ENCODE measurements around the gene TTC31.
"Not testable (repeated sequence)": the region's sequence is repeated elsewhere in the genome, so short reads cannot be mapped to it uniquely, and the experiment has no call there.

TTC31 gene

DNA sequence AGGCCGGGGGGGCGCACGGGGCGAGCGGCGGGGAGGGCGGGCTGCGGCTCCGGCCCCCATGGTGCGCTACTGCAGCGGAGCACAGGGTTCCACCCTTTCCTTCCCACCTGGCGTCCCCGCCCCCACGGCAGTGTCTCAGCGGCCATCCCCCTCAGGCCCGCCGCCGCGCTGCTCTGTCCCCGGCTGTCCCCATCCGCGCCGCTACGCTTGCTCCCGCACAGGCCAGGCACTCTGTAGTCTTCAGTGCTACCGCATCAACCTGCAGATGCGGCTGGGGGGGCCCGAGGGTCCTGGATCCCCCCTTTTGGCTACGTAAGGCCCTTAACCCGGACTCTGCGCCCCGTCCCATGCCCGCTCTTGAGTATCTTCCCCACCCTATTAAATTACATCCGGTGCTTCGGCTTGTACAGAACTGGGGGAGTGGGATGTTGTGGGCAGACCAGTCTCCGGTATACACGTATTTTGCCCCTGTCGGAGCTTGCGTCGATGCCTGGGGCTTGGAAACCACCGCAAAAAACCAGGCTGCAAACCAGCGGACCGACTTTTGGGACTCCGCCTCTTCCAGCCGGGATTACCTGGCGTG, 25.2 kb upstream of the TTC31 start:
- H3K9me3 ChIP-seq (ENCODE audit: control insufficient read depth, low read length) = no peaks in the 10 kb centered on the region
- peak overlapping the region; percentile 75 for H3K4me3 ChIP-seq (ENCODE audit: insufficient read depth, low read depth, low read length)
- H3K4me1 ChIP-seq (ENCODE audit: control insufficient read depth, insufficient read depth, low read length) = peaks cover 12% of the 10 kb centered on the region
- peak overlapping the region; percentile 94 for H3K27ac ChIP-seq (ENCODE audit: insufficient read depth, low read depth, low read length, poor library complexity, severe bottlenecking)
- 0% methylated on average over 45 to 46 of the region's 46 CpGs for WGBS, 2 experiments
- H3K27me3 ChIP-seq (ENCODE audit: control insufficient read depth, insufficient read depth, low read length, poor library complexity, severe bottlenecking) = no peaks in the 10 kb centered on the region
- H3K36me3 ChIP-seq (ENCODE audit: control insufficient read depth, insufficient read depth, low read length) = peaks cover 8% of the 10 kb centered on the region

GRCh38 chr2:74458132-74458937, 24.5 kb upstream of the TTC31 start, which contains the start of gene WBP1:
TSS of gene WBP1 (plus strand) at chr2:74458438. CDS start at chr2:74458603, 165 bp downstream.
- H3K27me3 ChIP-seq (ENCODE audit: control insufficient read depth, insufficient read depth, low read length, poor library complexity, severe bottlenecking) = no peaks in the 10 kb centered on the region
- no peaks in the 10 kb centered on the region for H3K9me3 ChIP-seq (ENCODE audit: control insufficient read depth, low read length)
- H3K27ac ChIP-seq (ENCODE audit: insufficient read depth, low read depth, low read length, poor library complexity, severe bottlenecking) = peak within 1 kb of the TSS; percentile 94
- WGBS, 2 experiments = 0% methylated on average over 38 of the region's 38 CpGs
- peak within 1 kb of the TSS; percentile 96 for H3K4me3 ChIP-seq (ENCODE audit: insufficient read depth, low read depth, low read length)
- peaks cover 12% of the 10 kb centered on the region for H3K4me1 ChIP-seq (ENCODE audit: control insufficient read depth, insufficient read depth, low read length)
- H3K36me3 ChIP-seq (ENCODE audit: control insufficient read depth, insufficient read depth, low read length) = peaks cover 8% of the 10 kb centered on the region

GRCh38 chr2:74458938-74459363, 23.9 kb upstream of the TTC31 start:
- Histone ChIP-seq H3K9me3 (ENCODE audit: control insufficient read depth, low read length) (no peaks in the 10 kb centered on the region), H3K4me1 (ENCODE audit: control insufficient read depth, insufficient read depth, low read length) (peaks cover 12% of the 10 kb centered on the region), H3K27ac (ENCODE audit: insufficient read depth, low read depth, low read length, poor library complexity, severe bottlenecking) (no peak overlapping the region), H3K4me3 (ENCODE audit: insufficient read depth, low read depth, low read length) (peak overlapping the region; percentile 96), H3K36me3 (ENCODE audit: control insufficient read depth, insufficient read depth, low read length) (peaks cover 8% of the 10 kb centered on the region), H3K27me3 (ENCODE audit: control insufficient read depth, insufficient read depth, low read length, poor library complexity, severe bottlenecking) (no peaks in the 10 kb centered on the region)
- 3 to 14% methylated on average over 9 to 10 of the region's 10 CpGs for WGBS, 2 experiments

DNA sequence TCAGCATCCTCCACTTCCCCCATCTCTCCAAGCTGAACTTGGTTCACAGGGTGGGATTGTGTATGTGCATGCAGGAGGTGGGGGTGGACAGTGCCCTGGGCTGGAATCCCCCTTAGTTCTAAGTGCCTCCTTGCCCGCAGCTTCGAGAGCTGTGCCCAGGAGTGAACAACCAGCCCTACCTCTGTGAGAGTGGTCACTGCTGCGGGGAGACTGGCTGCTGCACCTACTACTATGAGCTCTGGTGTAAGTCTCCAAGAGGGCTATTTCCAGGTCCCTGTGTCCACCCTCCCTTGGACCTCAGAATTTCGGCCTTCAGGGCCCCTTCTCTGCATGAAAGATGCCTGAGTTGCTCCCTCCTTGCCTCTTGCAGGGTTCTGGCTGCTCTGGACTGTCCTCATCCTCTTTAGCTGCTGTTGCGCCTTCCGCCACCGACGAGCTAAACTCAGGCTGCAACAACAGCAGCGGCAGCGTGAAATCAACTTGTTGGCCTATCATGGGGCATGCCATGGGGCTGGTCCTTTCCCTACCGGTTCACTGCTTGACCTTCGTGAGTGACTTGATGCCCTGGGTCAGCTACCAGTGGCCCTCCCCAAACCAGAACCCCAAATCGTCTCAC, 23.3 kb upstream of the TTC31 start:
- H3K4me3 ChIP-seq (ENCODE audit: insufficient read depth, low read depth, low read length) = peak overlapping the region; percentile 96
- not testable (repeated sequence) for H3K27ac ChIP-seq (ENCODE audit: insufficient read depth, low read depth, low read length, poor library complexity, severe bottlenecking); H3K36me3 ChIP-seq (ENCODE audit: control insufficient read depth, insufficient read depth, low read length); H3K27me3 ChIP-seq (ENCODE audit: control insufficient read depth, insufficient read depth, low read length, poor library complexity, severe bottlenecking); H3K9me3 ChIP-seq (ENCODE audit: control insufficient read depth, low read length)
- WGBS, 2 experiments = 88 to 91% methylated on average over 13 of the region's 13 CpGs
- peaks cover 17% of the 10 kb centered on the region for H3K4me1 ChIP-seq (ENCODE audit: control insufficient read depth, insufficient read depth, low read length)

DNA sequence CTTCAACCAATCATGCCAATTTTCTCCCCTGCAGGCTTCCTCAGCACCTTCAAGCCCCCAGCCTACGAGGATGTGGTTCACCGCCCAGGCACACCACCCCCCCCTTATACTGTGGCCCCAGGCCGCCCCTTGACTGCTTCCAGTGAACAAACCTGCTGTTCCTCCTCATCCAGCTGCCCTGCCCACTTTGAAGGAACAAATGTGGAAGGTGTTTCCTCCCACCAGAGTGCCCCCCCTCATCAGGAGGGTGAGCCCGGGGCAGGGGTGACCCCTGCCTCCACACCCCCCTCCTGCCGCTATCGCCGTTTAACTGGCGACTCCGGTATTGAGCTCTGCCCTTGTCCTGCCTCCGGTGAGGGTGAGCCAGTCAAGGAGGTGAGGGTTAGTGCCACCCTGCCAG, 22.7 kb upstream of the TTC31 start:
- not testable (repeated sequence) for H3K9me3 ChIP-seq (ENCODE audit: control insufficient read depth, low read length); H3K36me3 ChIP-seq (ENCODE audit: control insufficient read depth, insufficient read depth, low read length); H3K27ac ChIP-seq (ENCODE audit: insufficient read depth, low read depth, low read length, poor library complexity, severe bottlenecking); H3K27me3 ChIP-seq (ENCODE audit: control insufficient read depth, insufficient read depth, low read length, poor library complexity, severe bottlenecking); H3K4me3 ChIP-seq (ENCODE audit: insufficient read depth, low read depth, low read length)
- 94 to 96% methylated on average over 10 of the region's 10 CpGs for WGBS, 2 experiments
- H3K4me1 ChIP-seq (ENCODE audit: control insufficient read depth, insufficient read depth, low read length) = peaks cover 17% of the 10 kb centered on the region

GRCh38 chr2:74461187-74462053, 21.5 kb upstream of the TTC31 start:
- Histone ChIP-seq H3K4me3 (ENCODE audit: insufficient read depth, low read depth, low read length) (no peak overlapping the region), H3K9me3 (ENCODE audit: control insufficient read depth, low read length) (no peaks in the 10 kb centered on the region), H3K27ac (ENCODE audit: insufficient read depth, low read depth, low read length, poor library complexity, severe bottlenecking) (no peak overlapping the region), H3K36me3 (ENCODE audit: control insufficient read depth, insufficient read depth, low read length) (peaks cover 8% of the 10 kb centered on the region), H3K4me1 (ENCODE audit: control insufficient read depth, insufficient read depth, low read length) (peaks cover 12% of the 10 kb centered on the region), H3K27me3 (ENCODE audit: control insufficient read depth, insufficient read depth, low read length, poor library complexity, severe bottlenecking) (no peaks in the 10 kb centered on the region)
- 95 to 96% methylated on average over 27 of the region's 27 CpGs for WGBS, 2 experiments

DNA sequence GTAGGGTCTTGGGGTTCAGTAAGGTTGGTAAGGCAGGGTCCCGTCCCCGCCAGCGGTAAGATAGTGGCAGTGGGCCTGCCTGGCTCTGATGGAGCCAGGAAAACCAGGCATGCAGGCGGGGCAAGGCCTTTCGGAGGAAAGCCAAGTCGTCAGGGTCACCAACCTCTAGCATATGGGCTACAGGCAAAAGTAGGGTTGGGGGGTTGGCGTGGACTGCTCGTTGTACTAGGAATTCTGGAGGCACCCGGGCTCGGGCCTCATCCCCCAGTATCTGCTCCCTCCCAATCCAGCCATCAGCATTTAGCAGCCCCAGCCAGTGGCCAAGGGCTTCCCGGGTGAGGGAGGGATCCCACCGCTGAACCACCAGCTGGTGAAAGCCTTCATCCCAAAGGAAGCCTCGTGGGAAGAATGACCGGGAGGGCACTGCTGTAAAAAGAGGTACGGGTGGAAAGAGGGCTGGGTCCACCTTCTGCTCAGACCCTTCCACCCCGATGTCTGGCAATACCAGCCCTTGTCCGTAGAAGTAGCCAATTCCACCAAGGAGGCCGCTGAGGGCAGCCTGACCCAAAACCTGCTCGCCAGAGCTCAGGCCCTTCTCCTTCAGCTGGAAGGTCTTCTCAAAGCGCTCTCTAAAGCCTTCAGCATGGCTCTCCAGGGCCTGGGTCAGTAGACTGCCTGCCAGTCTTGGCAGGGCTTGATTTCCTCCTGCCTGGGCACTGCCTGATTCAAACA, 20.7 kb upstream of the TTC31 start:
- Histone ChIP-seq H3K27me3 (ENCODE audit: control insufficient read depth, insufficient read depth, low read length, poor library complexity, severe bottlenecking) (no peaks in the 10 kb centered on the region), H3K4me3 (ENCODE audit: insufficient read depth, low read depth, low read length) (no peak overlapping the region), H3K9me3 (ENCODE audit: control insufficient read depth, low read length) (no peaks in the 10 kb centered on the region), H3K27ac (ENCODE audit: insufficient read depth, low read depth, low read length, poor library complexity, severe bottlenecking) (no peak overlapping the region), H3K36me3 (ENCODE audit: control insufficient read depth, insufficient read depth, low read length) (peaks cover 8% of the 10 kb centered on the region), H3K4me1 (ENCODE audit: control insufficient read depth, insufficient read depth, low read length) (peaks cover 5% of the 10 kb centered on the region)
- WGBS, 2 experiments = 96% methylated on average over 20 of the region's 20 CpGs

GRCh38 chr2:74462786-74463105, 20.1 kb upstream of the TTC31 start:
- 92 to 97% methylated on average over 4 of the region's 4 CpGs for WGBS, 2 experiments
- Histone ChIP-seq H3K4me3 (ENCODE audit: insufficient read depth, low read depth, low read length) (no peak overlapping the region), H3K27ac (ENCODE audit: insufficient read depth, low read depth, low read length, poor library complexity, severe bottlenecking) (no peak overlapping the region), H3K4me1 (ENCODE audit: control insufficient read depth, insufficient read depth, low read length) (peaks cover 5% of the 10 kb centered on the region), H3K36me3 (ENCODE audit: control insufficient read depth, insufficient read depth, low read length) (peaks cover 8% of the 10 kb centered on the region), H3K27me3 (ENCODE audit: control insufficient read depth, insufficient read depth, low read length, poor library complexity, severe bottlenecking) (no peaks in the 10 kb centered on the region), H3K9me3 (ENCODE audit: control insufficient read depth, low read length) (no peaks in the 10 kb centered on the region)

DNA sequence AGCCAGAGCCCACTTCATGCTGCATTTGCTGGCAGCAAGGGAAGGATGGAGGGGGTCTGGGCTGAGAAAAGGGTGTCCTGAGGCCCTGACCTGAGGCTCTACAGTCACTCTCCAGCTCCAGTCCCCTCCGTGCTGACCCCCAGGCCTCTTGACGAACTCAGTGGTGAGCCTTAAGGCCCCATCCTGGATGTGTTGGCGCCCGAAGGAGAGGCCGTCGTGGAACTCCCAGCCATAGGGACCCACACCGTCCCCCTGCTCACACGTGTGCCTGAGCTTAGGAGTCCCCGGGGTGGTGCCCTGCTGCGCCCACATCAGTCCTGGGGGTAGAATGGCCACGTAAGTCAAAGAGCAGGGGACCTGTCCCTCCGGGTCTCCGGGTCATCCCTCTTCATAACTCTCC, 18.5 kb upstream of the TTC31 start:
- 15% methylated on average over 13 of the region's 13 CpGs for WGBS, 2 experiments
- peaks cover 5% of the 10 kb centered on the region for H3K4me1 ChIP-seq (ENCODE audit: control insufficient read depth, insufficient read depth, low read length)
- no peak overlapping the region for H3K27ac ChIP-seq (ENCODE audit: insufficient read depth, low read depth, low read length, poor library complexity, severe bottlenecking)
- no peaks in the 10 kb centered on the region for H3K27me3 ChIP-seq (ENCODE audit: control insufficient read depth, insufficient read depth, low read length, poor library complexity, severe bottlenecking)
- H3K9me3 ChIP-seq (ENCODE audit: control insufficient read depth, low read length) = no peaks in the 10 kb centered on the region
- H3K4me3 ChIP-seq (ENCODE audit: insufficient read depth, low read depth, low read length) = peak overlapping the region; percentile 81
- peaks cover 8% of the 10 kb centered on the region for H3K36me3 ChIP-seq (ENCODE audit: control insufficient read depth, insufficient read depth, low read length)
